22Rv1 (cell line): ENCODE measurements around the gene SPRYD3.

Experiments used
- ZFX ChIP-seq: fragments of 450-650 bp; IDR thresholded peaks from 2 replicates; pipeline ENCODE4 v1.6.1; 2017; ENCODE audit warnings: antibody characterized with exemption, borderline replicate concordance
- TF ChIP-seq, protein P1 (sequence below): fragments of 450-650 bp; IDR thresholded peaks from 2 replicates; pipeline ENCODE4 v1.5.1; 2017; ENCODE audit warnings: mild to moderate bottlenecking

- TF ChIP-seq, protein P1, sequence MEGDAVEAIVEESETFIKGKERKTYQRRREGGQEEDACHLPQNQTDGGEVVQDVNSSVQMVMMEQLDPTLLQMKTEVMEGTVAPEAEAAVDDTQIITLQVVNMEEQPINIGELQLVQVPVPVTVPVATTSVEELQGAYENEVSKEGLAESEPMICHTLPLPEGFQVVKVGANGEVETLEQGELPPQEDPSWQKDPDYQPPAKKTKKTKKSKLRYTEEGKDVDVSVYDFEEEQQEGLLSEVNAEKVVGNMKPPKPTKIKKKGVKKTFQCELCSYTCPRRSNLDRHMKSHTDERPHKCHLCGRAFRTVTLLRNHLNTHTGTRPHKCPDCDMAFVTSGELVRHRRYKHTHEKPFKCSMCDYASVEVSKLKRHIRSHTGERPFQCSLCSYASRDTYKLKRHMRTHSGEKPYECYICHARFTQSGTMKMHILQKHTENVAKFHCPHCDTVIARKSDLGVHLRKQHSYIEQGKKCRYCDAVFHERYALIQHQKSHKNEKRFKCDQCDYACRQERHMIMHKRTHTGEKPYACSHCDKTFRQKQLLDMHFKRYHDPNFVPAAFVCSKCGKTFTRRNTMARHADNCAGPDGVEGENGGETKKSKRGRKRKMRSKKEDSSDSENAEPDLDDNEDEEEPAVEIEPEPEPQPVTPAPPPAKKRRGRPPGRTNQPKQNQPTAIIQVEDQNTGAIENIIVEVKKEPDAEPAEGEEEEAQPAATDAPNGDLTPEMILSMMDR, result no peak
- no peak for TF ChIP-seq ZFX
These were observed 19.3 kb upstream of the SPRYD3 start for GRCh38 chr12:53098354-53098981.
